Skeletal muscle cell (primary cell): ENCODE results near the gene ATOH1.

Experiments used
- DNase-seq: peaks from one replicate; pipeline ENCODE4 v3.0.0-alpha.2; 2010; ENCODE audit warnings: low read depth
- H3K4me3 ChIP-seq: 2 replicates; pipeline ENCODE4 v1.5.1; 2011; ENCODE audit warnings: low read depth, mild to moderate bottlenecking, control low read depth, low read length, moderate library complexity

The ATOH1 gene, protein sequence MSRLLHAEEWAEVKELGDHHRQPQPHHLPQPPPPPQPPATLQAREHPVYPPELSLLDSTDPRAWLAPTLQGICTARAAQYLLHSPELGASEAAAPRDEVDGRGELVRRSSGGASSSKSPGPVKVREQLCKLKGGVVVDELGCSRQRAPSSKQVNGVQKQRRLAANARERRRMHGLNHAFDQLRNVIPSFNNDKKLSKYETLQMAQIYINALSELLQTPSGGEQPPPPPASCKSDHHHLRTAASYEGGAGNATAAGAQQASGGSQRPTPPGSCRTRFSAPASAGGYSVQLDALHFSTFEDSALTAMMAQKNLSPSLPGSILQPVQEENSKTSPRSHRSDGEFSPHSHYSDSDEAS

DNA sequence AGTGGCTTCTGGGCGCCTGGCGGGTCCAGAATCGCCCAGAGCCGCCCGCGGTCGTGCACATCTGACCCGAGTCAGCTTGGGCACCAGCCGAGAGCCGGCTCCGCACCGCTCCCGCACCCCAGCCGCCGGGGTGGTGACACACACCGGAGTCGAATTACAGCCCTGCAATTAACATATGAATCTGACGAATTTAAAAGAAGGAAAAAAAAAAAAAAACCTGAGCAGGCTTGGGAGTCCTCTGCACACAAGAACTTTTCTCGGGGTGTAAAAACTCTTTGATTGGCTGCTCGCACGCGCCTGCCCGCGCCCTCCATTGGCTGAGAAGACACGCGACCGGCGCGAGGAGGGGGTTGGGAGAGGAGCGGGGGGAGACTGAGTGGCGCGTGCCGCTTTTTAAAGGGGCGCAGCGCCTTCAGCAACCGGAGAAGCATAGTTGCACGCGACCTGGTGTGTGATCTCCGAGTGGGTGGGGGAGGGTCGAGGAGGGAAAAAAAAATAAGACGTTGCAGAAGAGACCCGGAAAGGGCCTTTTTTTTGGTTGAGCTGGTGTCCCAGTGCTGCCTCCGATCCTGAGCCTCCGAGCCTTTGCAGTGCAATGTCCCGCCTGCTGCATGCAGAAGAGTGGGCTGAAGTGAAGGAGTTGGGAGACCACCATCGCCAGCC, at the start of gene ATOH1:
Gene ATOH1, plus strand, starts transcription at position 422 of the 663 bp plus-strand sequence. Its CDS starts 174 bp downstream, at position 596.
- DNase-seq = no peak
- peak within 1 kb of the TSS; percentile 36 for H3K4me3 ChIP-seq

DNA sequence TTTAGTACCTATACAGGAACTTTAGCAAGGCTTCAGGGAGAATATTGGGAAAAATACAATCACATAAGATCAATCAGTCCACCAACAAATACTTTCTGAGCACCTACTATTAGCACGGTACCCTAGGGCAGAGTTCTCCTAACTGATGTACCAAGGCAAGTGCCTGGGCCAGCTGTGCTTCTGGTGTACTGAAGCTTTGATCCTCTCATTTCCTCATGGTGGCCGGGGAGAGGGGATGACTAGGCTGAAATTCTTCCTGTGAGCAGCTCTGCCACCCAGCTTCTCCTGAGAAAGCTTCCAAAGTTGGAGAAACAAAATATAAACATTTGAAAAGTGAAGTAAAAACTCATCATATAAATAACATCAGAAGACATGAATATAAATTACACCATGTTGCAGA, 49.3 kb upstream of the ATOH1 start:
- no peak for DNase-seq
- H3K4me3 ChIP-seq = no peak overlapping the region

DNA sequence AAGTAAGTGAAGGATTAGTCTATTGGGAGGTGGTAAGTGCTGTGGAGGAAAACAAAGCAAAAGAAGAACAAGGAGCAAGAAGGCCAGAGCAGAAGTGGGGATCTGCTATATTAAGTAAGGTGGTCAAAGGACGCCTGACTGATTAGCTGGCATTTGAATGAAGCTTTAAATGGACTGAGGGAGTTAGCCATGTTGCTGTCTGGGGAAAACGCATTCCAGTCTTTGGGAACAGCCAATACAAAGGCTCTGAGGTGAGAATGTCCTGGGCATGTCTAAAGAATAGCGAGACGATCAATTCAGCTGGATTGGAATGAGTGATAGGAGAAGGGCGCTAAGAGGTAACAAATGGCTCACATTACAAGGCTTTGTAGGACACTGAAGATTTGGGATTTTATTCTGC, 48.5 kb upstream of the ATOH1 start:
- no peak for DNase-seq

DNA sequence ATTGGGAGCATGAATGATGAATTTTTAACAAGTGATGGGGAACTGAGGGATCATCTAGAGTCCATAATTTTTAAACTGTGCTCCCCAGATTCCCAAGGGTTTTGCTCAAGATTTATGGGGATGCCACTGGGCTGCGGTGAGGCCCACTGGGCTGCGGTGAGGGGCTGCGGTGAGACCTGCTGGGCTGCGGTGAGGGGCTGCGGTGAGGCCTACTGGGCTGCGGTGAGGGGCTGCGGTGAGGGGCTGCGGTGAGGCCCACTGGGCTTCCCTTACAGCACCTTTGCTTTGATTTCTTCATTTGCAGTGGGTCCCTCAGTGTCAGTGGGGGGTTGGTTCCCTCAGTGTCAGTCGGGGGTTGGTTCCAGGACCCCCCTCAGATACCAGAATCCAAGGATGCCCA, 47.4 kb upstream of the ATOH1 start:
- H3K4me3 ChIP-seq = no peak overlapping the region
- DNase-seq = no peak

More for the DNA sequence above, 48.5 kb upstream of the ATOH1 start:
- H3K4me3 ChIP-seq = no peak overlapping the region

DNA sequence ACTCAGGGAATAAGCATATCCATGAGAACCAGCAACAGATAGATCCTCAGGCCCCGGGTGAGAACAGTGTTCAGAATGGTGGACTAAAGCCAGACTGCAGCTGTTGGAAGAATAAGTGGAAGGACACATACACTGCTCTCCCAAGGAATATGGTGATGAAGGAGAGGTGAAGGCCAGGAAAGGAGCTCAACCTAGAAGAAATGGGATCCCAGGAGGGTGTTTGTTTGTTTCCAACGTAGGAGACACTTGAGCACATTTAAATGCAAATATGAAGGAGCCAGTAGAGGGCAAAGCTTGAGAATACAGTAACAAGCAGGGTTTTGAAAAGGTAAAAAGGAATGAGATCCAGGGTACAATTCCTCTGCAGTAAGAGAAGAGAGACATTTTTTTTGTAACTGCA, 42.4 kb upstream of the ATOH1 start:
- DNase-seq = no peak
- H3K4me3 ChIP-seq = no peak overlapping the region

DNA sequence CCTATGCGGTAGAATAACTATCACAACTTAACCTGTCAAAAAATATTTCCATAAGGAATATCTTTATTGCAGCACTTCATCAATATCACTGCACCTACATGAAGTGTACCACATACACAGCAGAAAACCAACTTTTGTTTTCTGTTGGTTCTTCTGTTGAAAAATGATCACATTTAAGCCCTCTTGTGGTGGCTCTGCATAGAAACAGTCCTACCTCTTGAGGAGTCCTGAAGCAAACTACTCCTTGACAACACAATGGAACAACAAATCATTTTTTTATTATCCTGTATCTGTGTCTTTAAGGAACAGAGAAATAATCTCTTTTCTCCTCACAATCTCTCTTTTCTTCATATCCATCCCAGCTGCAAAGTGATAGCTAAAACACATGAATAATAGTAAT, 39.8 kb upstream of the ATOH1 start:
- no peak for DNase-seq
- H3K4me3 ChIP-seq = no peak overlapping the region

DNA sequence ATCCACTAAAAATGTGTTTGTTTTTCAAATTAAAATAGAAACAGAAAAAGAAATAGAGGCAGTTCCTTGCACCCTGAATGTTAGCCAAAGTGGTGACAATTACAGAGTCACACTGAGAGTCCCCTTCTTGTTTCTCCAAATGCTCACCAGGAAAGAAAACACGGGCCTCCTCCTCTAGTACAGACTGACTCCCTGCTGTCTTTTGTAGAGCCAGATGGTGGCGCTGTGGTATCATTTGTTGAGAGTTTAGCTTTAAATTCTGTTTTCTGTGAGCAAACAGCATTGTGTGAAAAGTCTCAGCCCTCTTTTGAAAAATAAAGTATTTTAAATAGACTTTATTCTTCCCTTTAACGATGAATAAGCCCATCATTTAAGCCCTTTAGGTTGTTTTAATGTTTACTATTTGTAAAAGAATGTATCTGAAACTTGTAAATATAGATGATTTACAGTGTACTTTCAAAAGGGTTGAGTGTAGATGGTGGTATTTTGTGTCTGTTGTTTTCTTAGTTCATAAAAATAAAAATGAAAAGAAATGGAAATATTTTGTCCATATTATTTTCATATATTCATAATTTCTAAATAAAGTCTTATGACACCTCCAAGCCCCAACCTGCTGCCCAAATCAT, 36.9 kb upstream of the ATOH1 start:
- DNase-seq = no peak

DNA sequence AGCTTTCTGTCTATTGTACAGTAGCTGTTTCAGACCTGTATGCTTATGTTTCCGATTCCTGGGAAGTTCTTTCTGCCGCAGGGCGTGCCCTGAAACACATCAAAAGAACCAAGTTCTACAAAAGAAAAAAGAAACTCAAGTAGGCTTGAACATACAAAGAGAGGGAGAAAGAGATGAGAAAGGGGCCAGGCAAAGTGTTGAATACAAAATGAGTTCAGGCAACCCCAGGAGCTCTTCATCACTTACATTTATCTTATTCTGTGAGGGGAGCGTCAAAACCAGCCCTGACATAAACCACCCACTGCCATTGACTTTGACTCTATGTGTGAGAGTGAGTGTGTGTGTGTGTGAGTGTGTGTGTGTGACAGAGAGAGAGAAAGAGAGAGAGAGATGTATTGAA, 26.5 kb upstream of the ATOH1 start:
- DNase-seq = no peak
- H3K4me3 ChIP-seq = no peak overlapping the region

More for the DNA sequence above, 36.9 kb upstream of the ATOH1 start:
- no peak overlapping the region for H3K4me3 ChIP-seq

DNA sequence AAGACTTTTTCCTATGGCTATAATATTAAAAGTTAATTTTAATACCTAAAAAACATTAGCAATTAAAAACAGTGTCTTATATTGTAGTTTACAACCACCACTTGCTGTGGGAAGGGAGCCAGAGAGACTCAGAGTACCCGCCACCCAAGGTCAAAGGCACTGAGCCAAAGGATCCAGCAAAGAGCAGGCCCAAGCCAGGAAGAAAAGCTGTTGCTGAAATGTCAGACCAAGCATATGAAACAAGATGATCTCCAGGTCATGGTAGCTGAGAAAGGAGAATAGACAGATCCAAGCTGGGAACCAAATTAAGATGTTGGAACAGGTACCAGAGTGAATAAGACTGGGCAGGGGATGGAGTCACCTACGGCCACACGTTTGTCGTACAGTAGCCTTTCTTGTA, 18.8 kb upstream of the ATOH1 start:
- no peak for DNase-seq
- H3K4me3 ChIP-seq = no peak overlapping the region

DNA sequence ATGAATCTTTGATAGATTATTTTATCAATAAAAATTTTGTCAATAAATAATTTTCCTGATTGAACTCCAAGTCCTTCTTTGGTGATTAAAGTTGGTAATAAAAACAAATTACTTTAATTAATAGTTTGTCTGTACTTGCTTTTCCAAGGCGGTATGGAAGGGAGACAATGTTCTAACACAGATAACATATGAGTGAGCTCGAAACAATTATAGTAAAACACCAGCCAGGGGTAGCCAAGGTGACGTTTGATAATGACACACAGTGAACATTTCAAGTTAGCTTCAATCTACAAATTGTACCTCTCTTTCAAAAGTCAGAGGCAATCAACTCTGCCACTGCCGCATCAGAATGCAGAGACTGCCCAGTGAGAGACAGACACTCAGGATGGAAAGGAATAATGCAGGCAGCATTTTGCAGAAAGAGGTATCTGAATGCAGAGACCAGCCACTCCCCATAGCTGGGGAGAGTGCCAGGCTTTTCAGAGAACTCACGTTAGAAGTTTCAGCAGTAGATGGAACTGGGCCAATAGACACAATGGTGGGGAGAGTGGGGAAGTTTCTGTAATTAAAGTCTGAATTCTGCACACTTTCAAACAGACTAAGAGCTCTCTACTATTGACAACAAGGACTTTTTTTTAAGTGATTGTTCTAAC, 18.1 kb upstream of the ATOH1 start:
- DNase-seq = no peak
- H3K4me3 ChIP-seq = no peak overlapping the region

DNA sequence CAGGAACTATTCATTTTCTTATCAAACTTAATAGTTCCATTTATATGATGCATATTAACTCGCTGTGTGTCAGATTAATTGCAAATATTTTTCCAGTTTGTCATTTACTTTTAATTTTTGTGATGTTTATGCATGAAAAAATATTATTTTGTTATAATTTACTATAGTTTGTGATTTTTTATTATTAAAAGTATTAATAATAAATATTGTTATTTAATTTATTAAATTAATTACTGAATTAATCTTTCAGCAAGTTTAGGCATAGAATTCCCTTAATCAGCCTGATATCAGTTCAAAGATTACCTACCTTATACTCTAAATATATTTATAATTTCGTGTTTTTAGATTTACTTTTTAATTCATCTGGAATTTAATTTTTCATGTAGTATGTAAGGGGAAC, 15.5 kb upstream of the ATOH1 start:
- H3K4me3 ChIP-seq = no peak overlapping the region
- DNase-seq = no peak

DNA sequence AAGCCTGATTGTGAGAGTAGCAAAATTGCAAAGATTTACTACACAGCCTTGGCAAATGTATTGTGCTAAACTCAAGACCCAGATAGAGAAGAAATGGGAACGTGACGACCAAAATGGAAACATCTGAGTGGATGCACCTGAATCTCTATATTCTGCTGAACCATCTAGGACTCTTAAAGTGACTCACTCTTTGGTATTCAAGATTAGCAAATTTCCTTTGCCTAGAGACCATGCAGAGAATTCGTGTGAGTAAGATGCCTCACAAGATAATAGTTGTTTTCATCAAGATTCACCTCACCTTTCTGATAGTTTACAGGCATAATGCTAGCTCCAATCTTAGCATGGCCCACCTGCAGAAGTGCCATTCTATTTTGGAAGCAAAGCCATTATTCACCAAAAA, 14.4 kb upstream of the ATOH1 start:
- no peak overlapping the region for H3K4me3 ChIP-seq
- DNase-seq = no peak

DNA sequence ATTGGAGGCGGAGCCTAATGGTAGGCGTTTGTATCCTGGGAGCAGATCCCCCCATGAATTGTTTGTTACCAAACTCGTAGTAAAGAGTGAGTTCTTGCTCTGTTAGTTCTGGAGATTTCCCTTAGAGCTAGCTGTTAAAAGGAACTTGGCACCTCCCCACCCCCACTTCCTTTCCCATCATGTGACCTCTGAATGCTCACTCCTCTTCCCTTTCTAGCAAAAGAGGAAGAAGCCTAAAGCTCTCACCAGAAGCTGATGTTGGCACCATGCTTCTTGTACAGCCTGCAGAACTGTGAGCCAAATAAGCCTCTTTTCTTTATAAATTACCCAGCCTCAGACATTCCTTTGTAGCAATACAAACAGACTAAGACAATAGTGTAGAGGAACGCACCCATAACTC, 13.8 kb upstream of the ATOH1 start:
- DNase-seq = no peak
- no peak overlapping the region for H3K4me3 ChIP-seq

DNA sequence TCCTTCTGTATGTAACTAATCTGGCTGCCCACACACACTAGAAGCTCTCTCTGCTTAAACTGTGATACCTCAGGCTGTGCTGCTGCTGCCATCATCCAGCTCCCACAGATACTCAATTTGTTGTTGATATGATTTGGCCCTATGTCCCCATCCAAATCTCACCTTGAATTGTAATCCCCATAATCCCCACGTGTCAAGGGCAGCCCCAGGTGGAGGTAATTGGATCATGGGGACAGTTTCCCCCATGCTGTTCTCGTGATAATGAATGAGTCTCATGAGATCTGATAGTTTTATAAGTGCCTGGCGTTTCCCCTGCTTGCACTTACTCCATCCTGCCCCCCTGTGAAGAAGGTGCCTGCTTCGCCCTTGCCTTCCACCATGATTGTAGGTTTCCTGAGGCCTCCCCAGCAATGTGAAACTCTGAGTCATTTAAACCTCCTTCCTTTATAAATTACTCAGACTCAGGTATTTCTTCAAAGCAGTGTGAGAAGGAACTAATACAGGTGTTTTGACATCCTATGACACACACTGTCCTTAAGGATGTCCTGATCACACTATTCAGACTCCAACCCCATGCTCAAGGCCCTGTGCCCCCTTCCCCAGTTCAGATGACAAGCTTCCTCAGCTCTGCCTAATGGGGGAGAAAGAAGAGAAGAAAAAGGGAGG, 2.9 kb upstream of the ATOH1 start:
- DNase-seq = no peak
- H3K4me3 ChIP-seq = no peak overlapping the region

DNA sequence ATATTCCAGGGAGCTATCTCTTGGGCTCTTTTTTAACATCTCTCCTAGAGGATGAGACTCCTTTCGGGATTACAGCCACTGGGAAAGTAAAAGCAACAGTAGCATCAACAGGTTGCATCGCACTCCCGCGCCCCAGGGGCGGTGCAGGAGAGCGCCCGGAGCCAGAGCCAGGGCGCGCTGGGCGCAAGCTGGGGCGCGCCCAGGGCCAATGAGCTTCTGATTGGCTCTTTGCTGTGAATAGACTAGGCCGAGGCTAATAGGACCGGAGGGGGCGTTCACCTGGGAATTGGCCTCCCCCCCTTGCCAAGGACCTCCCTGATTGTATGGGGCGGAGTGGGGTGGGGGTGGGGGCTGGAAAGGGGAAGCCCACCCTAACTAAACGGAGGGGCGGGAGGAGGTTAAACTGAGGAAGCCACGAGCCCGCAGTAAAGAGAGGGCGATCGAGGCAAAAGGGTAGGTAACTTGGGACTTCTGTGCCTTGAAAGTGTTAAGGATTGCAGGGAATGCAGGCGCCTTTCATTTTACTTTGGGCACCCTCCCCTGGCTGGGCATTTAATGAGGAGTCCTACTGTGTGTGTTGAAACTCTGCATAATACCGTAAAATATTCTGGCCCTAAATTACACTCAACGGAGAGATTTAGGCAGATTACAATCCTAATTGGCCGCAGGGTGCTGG, 1.1 kb upstream of the ATOH1 start:
- DNase-seq = no peak
- H3K4me3 ChIP-seq = no peak overlapping the region

DNA sequence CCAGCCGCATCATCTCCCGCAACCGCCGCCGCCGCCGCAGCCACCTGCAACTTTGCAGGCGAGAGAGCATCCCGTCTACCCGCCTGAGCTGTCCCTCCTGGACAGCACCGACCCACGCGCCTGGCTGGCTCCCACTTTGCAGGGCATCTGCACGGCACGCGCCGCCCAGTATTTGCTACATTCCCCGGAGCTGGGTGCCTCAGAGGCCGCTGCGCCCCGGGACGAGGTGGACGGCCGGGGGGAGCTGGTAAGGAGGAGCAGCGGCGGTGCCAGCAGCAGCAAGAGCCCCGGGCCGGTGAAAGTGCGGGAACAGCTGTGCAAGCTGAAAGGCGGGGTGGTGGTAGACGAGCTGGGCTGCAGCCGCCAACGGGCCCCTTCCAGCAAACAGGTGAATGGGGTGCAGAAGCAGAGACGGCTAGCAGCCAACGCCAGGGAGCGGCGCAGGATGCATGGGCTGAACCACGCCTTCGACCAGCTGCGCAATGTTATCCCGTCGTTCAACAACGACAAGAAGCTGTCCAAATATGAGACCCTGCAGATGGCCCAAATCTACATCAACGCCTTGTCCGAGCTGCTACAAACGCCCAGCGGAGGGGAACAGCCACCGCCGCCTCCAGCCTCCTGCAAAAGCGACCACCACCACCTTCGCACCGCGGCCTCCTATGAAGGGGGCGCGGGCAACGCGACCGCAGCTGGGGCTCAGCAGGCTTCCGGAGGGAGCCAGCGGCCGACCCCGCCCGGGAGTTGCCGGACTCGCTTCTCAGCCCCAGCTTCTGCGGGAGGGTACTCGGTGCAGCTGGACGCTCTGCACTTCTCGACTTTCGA, 654 bp downstream of the ATOH1 start:
- no peak for DNase-seq
- H3K4me3 ChIP-seq = peak overlapping the region; percentile 36

DNA sequence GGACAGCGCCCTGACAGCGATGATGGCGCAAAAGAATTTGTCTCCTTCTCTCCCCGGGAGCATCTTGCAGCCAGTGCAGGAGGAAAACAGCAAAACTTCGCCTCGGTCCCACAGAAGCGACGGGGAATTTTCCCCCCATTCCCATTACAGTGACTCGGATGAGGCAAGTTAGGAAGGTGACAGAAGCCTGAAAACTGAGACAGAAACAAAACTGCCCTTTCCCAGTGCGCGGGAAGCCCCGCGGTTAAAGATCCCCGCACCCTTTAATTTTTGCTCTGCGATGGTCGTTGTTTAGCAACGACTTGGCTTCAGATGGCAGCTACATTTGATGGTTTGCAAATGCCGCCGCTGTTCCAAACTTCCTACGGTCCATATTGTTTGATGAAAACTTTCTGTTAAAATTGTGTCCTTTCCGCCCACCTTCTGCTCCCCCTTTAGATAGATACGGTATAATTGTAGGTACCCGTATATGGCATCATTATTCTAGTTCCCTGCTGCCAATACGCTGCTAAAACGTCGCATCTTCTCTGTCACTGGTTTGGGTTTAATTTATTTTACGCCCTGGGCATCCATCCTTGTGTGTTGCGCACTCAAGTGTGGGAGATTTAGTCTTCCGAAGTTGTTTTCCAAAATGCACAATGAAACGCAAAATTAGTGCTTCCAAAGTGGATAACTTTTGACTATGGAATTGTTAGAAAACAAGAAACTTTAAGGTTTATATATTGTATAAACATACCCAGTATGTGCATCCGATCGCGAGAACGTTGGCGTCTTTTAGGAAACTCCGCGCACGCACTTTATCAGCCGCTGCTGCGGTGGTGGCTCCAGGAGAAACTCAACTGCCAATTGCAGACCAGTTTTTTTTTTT, 1.5 kb downstream of the ATOH1 start:
- DNase-seq = no peak
- no peak overlapping the region for H3K4me3 ChIP-seq
